CD4-positive, alpha-beta T cell treated with Interleukin-21 for 1 hour (primary cell): ENCODE data around the gene CLEC14A.

Experiments used
- DNase-seq: peaks from one replicate; pipeline ENCODE4 v3.0.0-alpha.2; 2020

The CLEC14A gene

DNA sequence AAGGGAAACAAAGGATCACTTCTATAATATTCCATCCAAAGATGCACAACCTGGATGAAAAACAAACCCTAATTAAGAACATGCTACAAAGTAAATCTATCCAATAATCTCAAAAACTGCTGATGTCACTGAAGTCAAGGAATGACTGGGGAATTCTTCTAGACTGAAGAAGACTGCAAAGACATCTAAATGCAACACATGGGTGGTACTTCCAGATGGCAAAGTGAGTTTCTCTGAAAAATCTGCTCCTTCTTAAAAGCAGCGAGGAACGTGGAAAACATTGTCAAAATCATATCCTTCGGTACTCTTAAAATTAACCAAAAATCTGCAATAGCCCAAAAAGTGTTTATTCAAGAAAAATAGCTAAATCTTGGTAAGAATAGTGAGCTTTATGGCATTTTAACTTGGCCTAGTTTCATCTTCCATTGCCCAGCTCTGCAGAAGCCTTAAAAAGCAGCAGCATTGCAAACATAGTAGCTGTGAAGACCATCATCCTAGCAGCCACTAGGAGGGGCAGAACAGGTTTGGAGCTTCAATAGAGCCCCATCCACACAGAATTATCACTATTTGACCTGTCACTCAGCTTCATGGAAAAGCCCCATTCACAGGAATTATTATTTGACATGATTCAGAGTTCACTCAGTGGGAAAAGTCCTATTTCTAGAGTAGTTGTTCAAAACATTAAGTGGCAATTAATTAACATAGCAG lies 7.4 kb downstream of the CLEC14A start:
- DNase-seq: no peak

DNA sequence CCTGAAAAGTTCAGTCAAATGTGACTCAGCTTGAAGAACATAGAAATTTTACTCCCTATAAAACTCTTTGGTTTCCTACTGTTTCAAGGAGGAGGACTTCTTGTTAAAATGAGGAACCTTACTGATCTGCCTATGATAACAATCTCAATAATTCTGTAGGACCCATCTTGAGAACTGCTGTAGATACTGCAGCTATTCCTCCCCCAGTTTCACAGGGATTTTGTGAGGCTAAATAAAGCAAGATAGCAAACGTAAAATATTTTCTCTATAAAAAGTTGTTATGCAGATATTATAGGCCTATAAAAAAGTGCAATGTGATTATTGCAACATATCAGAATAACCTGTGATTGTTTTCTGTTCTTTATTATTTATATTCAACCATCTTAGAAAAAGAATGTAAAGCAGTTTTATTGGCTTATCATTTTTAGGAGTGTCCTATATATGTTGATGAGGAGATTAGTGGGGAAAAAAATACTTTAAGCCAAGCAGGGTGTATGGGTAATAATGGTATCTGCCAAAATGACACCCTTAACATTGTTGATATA lies 12.1 kb downstream of the CLEC14A start:
- DNase-seq: no peak

DNA sequence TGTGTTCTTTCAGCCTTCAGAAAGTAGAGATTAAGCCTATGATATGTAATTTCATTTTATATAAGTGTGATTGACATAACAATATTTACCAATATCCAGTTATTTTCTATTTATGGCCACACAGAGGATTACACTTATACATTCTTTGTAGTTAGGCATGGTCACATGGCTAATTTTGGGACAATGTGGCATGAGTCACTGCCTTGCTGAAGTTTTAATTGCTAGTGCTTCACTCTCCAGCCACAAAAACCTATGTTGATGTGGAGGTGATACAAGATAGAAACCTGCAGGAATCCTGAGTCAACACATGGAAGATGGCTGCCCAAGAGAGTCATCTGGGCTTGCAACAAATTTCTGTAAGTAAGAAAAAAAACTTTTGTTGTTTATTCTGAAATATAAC lies 17.0 kb downstream of the CLEC14A start:
- DNase-seq: no peak

DNA sequence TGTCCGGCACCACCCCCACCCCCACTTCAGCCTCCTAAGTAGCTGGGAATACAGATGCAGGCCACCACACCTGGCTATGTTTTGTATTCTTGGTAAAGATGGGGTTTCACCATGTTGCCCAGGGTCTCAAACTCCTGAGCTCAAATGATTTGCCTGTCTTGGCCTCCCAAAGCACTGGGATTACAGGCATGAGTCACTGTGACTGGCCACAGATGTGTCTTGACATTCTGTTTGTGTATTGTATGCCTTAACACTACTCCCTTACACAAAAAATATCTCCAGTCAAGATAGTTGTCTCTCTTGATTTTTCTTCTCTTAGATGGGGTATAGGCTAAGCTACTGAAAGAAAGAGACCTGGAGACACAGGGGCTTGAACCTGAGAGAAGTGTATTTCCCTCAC lies 17.6 kb downstream of the CLEC14A start:
- no peak for DNase-seq

DNA sequence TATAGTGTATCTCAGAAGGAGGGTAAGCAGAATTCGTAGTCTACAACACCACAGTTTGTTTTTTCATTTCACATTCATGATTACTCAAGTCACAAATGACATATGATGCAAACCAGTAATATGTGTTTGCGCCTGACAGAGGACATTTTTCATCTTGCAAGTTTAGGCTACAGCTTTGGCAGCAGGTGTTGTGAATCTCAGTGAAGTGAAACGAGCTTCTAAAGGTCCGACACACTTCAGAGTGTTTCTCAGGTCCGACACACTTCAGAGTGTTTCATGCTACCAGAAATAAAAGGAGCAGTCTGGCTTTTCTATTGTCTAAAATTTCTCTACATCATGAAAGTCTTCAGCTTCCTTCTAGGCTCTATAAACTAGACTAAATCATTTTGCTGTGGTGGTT lies 22.7 kb downstream of the CLEC14A start:
- no peak for DNase-seq

DNA sequence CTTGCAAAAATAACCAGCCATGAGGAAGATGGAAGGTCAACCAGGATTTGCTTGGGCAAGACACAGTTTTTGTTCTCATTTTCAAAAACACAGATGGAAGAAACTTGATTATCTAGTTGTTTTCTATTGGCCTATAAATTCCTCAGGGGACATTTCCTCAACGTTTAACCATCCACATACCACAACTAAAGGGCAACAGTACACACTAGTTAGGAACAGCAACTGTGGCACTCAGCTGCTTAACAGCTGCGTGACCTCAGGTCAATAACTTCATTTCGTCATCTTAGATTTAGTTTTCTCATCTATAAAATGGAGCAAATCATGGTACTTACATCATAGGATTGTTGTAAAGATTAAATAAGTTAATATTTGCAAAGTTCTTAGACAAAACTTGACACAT lies 29.5 kb downstream of the CLEC14A start:
- no peak for DNase-seq

DNA sequence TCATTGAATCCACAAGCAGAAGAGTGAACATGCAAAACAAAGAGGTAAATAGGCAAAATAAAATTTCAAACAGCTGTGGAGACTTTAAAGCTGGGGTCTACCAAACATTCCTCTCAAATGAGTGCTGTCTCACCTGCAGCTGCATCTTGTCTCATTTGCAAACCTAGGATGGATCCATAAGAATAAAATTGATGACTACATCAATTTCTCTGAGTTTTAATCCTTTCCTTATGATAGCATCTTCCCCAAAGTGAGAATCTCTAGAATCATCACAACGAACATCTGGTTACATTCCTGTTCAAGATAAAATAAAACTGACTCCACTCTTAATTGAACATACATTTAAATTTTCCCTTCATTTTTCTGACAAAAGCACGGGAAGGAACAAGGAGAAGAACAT lies 29.9 kb downstream of the CLEC14A start:
- DNase-seq: no peak

DNA sequence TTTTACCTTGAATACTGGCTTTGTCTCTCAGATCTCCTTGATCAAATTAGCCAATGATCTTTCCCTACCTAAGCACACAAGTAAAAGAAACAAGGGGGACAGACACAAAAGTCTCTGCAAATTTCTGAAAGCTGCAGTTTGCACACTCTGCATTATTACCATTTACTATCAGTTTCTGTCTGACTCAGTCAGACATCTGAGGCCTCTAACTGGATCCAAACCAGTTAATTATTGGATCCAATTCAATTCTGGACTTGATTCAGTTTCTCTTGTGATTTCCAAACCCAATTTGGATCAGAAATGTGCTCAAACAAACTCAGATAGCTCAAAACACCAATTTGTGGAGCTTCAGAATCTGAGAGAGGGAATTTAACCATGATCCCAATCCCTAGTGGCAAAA lies 31.6 kb downstream of the CLEC14A start:
- no peak for DNase-seq

DNA sequence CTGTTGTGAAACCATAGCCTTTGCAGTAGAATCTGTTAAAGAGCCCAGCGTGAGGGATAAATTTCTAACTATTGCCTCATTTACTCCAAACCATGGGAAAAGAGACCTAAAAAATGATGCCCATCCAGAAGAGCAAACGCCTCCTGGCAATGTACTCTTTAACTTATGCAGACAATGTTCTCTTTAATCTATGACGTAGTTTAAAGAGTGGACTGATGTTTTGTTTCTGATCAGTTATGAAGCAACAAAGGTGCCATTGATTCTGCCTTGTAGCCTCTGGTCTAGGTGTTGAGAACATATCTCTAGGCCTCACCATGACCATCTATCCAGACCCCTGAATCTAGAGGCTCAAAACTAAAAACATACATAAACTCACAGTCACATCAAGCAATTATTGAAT lies 34.8 kb downstream of the CLEC14A start:
- DNase-seq: no peak

DNA sequence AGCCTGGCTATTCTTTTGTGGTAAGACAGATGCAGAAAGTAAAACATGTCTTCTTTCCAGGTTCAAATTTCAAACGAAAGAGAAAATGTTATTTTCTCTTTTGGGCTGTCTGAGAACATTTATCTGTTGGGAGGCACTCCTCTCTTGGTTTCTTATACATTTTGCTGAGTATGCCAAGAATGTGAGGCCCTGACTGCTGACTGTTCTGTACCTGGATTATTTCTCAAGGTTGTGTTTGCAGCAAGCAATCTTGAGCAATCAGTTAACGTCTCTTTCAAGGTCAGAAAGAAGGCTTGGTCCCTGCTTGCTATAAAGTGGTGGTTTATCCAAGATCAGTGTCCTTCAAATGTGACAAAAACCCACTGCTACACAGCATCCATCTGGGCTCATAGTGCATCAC lies 38.3 kb downstream of the CLEC14A start:
- DNase-seq: no peak

DNA sequence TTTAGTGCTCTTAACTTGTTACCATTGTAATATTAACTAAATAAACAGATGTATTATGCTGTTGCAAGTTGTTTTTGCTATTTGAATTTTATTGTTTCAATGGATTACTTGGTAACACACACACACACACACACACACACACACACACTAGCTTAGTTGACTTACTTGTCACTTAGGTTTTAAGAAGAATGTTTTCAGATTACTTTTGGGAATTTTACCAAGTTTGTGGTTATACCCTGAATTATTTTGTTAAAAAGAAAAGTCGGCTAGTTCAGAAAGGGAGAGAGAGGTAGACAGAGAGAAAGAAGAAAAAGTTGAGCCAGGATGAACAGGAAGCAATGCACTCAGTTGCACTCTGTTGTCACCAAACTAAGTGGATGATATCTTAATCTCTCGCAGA lies 42.9 kb downstream of the CLEC14A start:
- DNase-seq: no peak

DNA sequence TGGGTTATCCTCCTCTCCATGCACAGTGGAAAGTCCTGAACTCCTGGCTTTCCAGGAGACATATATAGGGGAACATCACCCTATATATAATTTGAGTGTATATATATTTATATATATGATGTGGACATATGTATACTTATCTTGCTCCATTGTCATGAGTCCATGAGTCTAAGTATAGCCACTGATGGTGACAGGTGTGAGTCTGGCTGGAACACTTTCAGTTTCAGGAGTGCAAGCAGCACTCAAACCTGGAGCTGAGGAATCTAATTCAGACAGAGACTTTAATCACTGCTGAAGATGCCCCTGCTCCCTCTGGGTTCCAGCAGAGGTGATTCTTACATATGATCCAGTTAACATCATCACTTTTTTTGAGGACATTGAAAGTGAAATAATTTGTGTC lies 43.8 kb downstream of the CLEC14A start:
- DNase-seq: no peak

DNA sequence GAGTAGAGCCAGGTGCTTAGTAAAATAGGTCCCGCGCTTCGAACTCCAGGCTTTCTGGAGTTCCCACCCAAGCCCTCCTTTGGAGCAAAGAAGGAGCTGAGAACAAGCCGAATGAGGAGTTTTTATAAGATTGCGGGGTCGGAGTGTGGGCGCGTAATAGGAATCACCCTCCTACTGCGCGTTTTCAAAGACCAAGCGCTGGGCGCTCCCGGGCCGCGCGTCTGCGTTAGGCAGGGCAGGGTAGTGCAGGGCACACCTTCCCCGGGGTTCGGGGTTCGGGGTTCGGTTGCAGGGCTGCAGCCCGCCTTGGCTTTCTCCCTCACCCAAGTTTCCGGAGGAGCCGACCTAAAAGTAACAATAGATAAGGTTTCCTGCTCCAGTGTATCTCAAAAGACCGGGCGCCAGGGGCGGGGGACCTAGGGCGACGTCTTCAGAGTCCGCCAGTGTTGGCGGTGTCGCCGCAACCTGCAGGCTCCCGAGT lies 44.6 kb downstream of the CLEC14A start:
- DNase-seq: no peak

DNA sequence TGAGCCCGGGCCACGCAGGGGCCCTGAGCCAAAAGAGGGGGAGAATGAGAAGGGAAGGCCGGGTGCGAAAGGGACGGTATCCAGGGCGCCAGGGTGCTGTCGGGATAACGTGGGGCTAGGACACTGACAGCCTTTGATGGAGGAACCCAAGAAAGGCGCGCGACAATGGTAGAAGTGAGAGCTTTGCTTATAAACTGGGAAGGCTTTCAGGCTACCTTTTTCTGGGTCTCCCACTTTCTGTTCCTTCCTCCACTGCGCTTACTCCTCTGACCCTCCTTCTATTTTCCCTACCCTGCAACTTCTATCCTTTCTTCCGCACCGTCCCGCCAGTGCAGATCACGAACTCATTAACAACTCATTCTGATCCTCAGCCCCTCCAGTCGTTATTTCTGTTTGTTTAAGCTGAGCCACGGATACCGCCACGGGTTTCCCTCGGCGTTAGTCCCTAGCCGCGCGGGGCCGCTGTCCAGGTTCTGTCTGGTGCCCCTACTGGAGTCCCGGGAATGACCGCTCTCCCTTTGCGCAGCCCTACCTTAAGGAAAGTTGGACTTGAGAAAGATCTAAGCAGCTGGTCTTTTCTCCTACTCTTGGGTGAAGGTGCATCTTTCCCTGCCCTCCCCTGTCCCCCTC lies 45.2 kb downstream of the CLEC14A start:
- no peak for DNase-seq

DNA sequence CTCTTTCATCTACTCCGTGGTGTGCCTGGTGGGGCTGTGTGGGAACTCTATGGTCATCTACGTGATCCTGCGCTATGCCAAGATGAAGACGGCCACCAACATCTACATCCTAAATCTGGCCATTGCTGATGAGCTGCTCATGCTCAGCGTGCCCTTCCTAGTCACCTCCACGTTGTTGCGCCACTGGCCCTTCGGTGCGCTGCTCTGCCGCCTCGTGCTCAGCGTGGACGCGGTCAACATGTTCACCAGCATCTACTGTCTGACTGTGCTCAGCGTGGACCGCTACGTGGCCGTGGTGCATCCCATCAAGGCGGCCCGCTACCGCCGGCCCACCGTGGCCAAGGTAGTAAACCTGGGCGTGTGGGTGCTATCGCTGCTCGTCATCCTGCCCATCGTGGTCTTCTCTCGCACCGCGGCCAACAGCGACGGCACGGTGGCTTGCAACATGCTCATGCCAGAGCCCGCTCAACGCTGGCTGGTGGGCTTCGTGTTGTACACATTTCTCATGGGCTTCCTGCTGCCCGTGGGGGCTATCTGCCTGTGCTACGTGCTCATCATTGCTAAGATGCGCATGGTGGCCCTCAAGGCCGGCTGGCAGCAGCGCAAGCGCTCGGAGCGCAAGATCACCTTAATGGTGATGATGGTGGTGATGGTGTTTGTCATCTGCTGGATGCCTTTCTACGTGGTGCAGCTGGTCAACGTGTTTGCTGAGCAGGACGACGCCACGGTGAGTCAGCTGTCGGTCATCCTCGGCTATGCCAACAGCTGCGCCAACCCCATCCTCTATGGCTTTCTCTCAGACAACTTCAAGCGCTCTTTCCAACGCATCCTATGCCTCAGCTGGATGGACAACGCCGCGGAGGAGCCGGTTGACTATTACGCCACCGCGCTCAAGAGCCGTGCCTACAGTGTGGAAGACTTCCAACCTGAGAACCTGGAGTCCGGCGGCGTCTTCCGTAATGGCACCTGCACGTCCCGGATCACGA lies 46.0 kb downstream of the CLEC14A start:
- no peak for DNase-seq

DNA sequence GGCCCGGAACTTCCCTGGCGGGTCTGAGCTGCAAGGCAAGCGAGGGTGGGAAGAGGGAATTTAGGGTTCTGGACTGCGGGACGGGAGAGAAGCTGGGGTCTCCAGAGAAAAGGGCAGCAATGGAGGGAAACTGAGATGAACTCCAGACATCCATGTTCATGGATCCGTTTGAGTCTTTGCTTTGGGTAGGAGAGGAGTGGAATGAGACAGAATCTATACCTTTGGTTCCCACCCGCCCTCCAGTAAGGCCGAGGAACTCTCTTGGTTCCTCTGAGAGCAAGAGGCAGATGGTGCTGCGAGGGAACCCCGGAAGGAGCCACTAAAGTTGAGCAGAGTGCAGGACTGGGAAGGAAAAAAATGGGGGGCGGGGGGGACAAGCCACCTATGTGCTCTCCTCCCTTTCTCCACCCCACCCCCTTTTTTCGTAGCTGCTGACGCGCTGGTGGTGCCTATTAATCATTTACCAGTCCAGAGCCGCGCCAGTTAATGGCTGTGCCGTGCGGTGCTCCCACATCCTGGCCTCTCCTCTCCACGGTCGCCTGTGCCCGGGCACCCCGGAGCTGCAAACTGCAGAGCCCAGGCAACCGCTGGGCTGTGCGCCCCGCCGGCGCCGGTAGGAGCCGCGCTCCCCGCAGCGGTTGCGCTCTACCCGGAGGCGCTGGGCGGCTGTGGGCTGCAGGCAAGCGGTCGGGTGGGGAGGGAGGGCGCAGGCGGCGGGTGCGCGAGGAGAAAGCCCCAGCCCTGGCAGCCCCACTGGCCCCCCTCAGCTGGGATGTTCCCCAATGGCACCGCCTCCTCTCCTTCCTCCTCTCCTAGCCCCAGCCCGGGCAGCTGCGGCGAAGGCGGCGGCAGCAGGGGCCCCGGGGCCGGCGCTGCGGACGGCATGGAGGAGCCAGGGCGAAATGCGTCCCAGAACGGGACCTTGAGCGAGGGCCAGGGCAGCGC lies 47.0 kb downstream of the CLEC14A start:
- DNase-seq: no peak

DNA sequence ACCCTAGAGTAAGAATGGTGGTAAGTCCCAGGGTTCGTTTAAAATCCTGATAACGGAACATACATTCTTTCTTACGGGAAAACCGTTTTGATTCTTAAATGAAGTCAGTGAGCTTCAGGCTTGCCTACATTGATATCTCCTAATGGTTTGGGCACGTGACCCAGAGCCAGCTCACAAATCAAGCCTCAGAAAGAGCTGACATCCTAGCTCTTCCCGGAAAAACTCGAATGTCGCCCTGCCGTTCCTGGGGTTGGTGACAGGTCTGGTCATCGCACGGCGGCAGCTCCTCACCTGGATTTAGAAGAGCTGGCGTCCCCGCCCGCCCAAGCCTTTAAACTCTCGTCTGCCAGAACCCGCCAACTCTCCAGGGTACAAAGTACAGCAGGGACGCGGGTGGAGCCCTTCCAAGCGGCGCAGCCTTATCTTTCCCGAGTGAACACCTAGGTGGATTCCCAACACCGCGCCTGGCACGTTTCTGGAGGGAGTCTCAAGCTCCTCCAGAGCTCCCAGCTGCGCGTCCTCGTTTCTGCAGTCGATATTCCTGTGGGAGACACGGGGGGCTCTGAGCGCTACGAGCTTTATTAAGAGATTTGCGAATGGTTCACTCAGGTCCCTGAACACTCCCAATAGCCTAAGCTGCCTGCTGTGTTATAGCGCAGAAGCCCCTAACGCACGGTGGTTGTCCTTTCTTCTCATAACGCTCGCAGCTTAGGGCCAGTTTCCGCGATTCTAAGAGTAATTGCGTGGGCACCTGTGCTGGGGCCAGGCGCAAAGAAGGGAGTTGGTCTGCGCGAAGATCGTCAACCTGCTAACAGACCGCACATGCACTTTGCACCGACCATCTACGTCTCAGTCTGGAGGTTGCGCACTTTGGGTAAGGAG lies 47.9 kb downstream of the CLEC14A start, which contains the start of gene SSTR1:
SSTR1 (plus strand) TSS at position 169 of the 882 bp plus-strand sequence. CDS start 1,486 bp downstream, outside the sequence.
- DNase-seq: no peak

DNA sequence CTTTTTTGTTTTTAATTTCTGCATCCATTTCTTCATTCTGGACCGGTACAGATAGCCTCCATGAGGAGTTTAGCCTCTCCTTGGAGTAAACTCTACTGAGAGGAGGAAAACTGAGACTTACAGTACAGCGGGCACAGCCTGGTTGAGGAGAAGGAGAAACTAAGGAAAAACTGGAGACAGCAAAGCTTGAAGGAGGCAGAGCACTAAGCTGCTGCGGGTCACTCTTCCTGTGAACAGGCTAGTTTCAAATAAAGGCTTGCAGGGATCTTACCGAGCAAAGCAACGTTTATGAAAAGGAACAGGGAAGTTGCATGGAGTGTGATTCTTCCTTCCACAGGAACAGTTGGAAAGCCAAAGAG lies 48.5 kb downstream of the CLEC14A start:
- no peak for DNase-seq

DNA sequence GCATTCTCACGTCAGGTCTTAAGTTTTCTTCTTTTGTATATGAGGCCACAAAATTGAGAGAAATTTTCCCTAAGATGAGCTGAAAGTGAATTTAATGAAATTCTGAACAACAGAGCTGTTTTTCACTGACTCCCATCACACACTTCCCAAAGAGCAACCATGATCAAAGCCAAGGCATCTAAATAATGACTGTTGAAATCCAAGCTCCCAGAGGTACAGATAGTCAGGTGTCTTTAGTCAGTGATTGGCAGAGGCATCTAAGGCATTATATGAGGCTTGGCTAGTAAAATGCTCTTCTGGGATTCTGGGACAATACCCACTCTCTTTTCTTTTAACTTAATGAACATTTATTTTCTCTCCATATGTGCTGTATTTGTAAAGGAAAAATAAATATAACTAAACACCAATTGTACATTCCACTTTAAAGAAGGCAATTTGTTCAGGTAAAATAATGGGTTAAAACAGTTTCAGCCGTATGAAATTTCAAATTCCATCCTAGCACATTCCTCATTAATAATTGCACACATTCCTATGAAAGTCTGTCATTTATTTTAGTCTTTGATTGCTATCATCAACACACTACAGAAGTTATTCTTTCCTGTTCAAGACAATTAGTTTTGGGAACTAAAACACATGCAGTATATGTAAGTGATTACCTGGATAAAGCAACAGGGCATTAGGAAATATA lies 49.1 kb downstream of the CLEC14A start:
- no peak for DNase-seq

DNA sequence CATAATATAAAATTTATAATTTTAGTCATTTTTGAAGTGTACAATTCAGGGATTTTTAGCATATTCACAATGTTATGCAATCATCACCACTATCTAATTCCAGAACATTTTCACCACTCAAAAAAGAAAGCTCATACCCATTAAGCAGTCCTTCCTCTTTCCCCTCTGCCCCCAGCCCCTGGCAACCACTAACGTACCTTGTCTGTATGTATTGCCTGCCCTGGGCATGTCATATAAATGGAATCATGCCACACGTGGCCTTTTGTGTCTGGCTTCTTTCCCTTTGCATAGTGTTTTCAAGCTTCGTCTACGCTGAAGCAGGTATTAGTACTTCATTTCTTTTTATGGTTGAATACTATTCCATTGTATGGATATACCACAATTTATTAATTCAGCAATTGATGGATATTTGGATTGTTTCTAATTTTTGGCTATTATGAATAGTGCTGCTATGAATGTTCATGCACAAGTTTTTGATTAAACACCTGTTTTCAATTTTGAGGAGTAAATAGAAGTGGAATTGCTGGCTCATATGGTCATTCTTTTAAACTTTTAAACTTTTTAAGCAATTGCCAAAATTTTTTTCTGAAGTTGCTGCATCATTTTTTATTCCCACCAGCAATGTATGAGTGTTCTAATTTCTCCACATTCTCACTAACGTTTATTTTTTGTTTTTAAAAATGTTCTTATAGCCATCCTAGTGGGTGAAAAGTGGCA lies 49.8 kb downstream of the CLEC14A start:
- no peak for DNase-seq
